Measurements from ENCODE around the gene NEDD9.

Gene NEDD9

GRCh38 chr6:11215773-11216172 lies 16.7 kb downstream of the NEDD9 start:
- no peak for TF ChIP-seq ZFX (IDR thresholded peaks at IDR 0.05)
- no peak for TF ChIP-seq CTCF (conservative IDR thresholded peaks at IDR 0.05)
- no peak overlapping the region for H3K27ac ChIP-seq

- no peak overlapping the region for H3K27ac ChIP-seq
- TF ChIP-seq ZFX (IDR thresholded peaks at IDR 0.05), result no peak
Observed at GRCh38 chr6:11214901-11215300, 17.6 kb downstream of the NEDD9 start.

- no peak overlapping the region for H3K27ac ChIP-seq
- TF ChIP-seq ZFX (IDR thresholded peaks at IDR 0.05) (no peak), CTCF (conservative IDR thresholded peaks at IDR 0.05) (no peak)
Observed at GRCh38 chr6:11214084-11214833, 18.2 kb downstream of the NEDD9 start.

- TF ChIP-seq ZFX (IDR thresholded peaks at IDR 0.05), result no peak
- no peak for TF ChIP-seq CTCF (conservative IDR thresholded peaks at IDR 0.05)
- H3K27ac ChIP-seq, result no peak overlapping the region
Observed at GRCh38 chr6:11213422-11214021, 18.9 kb downstream of the NEDD9 start.

GRCh38 chr6:11212664-11213063 lies 19.8 kb downstream of the NEDD9 start:
- no peak overlapping the region for H3K27ac ChIP-seq
- TF ChIP-seq ZFX (IDR thresholded peaks at IDR 0.05) (no peak), CTCF (conservative IDR thresholded peaks at IDR 0.05) (no peak)

- H3K27ac ChIP-seq, result no peak overlapping the region
- no peak for TF ChIP-seq ZFX (IDR thresholded peaks at IDR 0.05)
- TF ChIP-seq CTCF (conservative IDR thresholded peaks at IDR 0.05), result no peak
Observed at GRCh38 chr6:11211254-11211653, 21.2 kb downstream of the NEDD9 start.

- H3K27ac ChIP-seq, result no peak overlapping the region
- TF ChIP-seq ZFX (IDR thresholded peaks at IDR 0.05) (no peak), CTCF (conservative IDR thresholded peaks at IDR 0.05) (no peak)
Observed at GRCh38 chr6:11210386-11211138, 21.9 kb downstream of the NEDD9 start.
